Measurements from ENCODE around the gene DPT.

GRCh38 chr1:168698453-168698852, 30.6 kb downstream of the DPT start:
- no peak for TF ChIP-seq POLR2AphosphoS5 (IDR thresholded peaks at IDR 0.05; ENCODE audit: low read depth, low read length)
- TF ChIP-seq TAF1 (IDR thresholded peaks at IDR 0.05; ENCODE audit: low read depth, low read length), result no peak
- no peak for TF ChIP-seq POLR2A (IDR thresholded peaks at IDR 0.05; ENCODE audit: low read depth, low read length)
- TF ChIP-seq POU2F2 (IDR thresholded peaks at IDR 0.05; ENCODE audit: low read depth, low read length), result no peak
- TF ChIP-seq PAX5 (IDR thresholded peaks at IDR 0.05; ENCODE audit: insufficient read depth, low read length, severe bottlenecking), result no peak
